Measurements from ENCODE around the gene THBS1.

Gene THBS1

DNA sequence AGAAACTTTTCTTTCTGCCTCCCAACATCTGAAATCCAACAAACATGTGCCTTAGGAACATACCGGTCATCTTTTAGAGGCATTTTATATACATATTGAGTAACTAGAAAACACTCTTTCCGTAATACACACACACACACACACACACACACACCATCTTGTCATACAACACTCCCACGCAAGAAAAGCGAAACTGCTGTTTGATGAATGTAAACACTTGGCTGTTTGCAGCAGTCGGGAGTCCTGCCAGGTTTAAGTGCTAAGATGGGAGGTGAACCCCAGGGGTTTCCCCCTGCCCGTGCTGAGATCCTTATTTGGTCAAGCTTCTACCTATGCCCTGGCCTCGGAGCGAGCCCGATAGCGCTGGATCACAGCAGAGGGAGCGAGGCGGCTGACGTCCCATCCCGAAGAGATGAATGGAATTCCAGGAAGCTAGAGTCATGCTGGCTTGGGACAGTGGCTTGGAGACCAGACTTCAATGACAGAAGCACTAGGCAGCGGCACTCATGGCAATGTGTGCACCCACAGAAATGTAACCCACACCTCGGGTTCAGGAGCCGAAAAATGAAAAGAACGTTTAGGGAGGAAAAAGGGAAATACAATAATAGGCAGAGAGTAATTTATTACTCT lies 1.3 kb upstream of the THBS1 start:
- in situ Hi-C loops (cut with HindIII; ENCODE audit: low pct_unique_long_range_greater_than_20kb, low sequenced_read_pairs): no loop called here
- TF ChIP-seq JUND (IDR thresholded peaks at IDR 0.05; ENCODE audit: low read depth): no peak; the same call in 1 of the 2 replicates
- DNase-seq (ENCODE audit: low read depth in 1 of 2, low spot score in 1 of 2): peak; percentile 39 to 74

- TF ChIP-seq JUND (IDR thresholded peaks at IDR 0.05; ENCODE audit: low read depth): no peak
- peak; percentile 61 to 93 for DNase-seq (ENCODE audit: low read depth in 1 of 2, low spot score in 1 of 2)
- in situ Hi-C loops (cut with HindIII; ENCODE audit: low pct_unique_long_range_greater_than_20kb, low sequenced_read_pairs): no loop called here
These were observed 778 bp upstream of the THBS1 start for GRCh38 chr15:39580117-39580484.

- in situ Hi-C loops (cut with HindIII; ENCODE audit: low pct_unique_long_range_greater_than_20kb, low sequenced_read_pairs): no loop called here
- no peak for DNase-seq (ENCODE audit: low read depth in 1 of 2, low spot score in 1 of 2)
- no peak for TF ChIP-seq JUND (IDR thresholded peaks at IDR 0.05; ENCODE audit: low read depth)
These were observed 438 bp downstream of the THBS1 start for GRCh38 chr15:39581242-39581792.

DNA sequence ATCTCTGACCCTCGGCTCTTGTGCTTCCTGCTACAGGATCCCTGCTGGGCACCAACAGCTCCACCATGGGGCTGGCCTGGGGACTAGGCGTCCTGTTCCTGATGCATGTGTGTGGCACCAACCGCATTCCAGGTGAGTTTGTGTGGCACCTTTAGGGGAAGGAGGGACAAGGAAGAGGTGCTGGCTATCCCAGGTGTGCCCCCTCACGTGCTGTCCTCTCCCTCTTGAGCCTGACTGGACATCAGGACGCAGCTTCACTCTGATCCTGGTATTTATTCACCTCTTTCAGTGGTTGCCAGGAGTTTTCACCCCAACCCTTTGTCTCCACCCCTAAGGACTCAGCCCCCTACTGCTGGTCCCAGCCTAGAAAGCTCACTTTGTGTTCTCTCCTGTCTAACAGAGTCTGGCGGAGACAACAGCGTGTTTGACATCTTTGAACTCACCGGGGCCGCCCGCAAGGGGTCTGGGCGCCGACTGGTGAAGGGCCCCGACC lies 960 bp downstream of the THBS1 start:
- TF ChIP-seq JUND (IDR thresholded peaks at IDR 0.05; ENCODE audit: low read depth): no peak
- in situ Hi-C loops (cut with HindIII; ENCODE audit: low pct_unique_long_range_greater_than_20kb, low sequenced_read_pairs): no loop called here
- peak; percentile 80 to 88 for DNase-seq (ENCODE audit: low read depth in 1 of 2, low spot score in 1 of 2)

DNA sequence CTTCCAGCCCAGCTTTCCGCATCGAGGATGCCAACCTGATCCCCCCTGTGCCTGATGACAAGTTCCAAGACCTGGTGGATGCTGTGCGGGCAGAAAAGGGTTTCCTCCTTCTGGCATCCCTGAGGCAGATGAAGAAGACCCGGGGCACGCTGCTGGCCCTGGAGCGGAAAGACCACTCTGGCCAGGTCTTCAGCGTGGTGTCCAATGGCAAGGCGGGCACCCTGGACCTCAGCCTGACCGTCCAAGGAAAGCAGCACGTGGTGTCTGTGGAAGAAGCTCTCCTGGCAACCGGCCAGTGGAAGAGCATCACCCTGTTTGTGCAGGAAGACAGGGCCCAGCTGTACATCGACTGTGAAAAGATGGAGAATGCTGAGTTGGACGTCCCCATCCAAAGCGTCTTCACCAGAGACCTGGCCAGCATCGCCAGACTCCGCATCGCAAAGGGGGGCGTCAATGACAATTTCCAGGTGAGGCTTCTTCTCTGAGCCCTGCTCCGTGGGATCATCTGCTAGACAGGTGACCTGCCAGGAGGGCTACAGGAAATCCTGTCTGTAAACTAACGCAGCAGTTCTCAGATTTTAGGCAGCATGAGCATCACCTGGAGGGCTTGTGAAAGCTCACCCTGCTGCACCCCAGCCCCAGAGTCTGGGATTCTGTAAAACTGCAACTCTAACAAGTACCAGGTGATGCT lies 1.6 kb downstream of the THBS1 start:
- no peak for TF ChIP-seq JUND (IDR thresholded peaks at IDR 0.05; ENCODE audit: low read depth)
- in situ Hi-C loops (cut with HindIII; ENCODE audit: low pct_unique_long_range_greater_than_20kb, low sequenced_read_pairs): no loop called here
- no peak for DNase-seq (ENCODE audit: low read depth in 1 of 2, low spot score in 1 of 2)

- DNase-seq (ENCODE audit: low read depth in 1 of 2, low spot score in 1 of 2): no peak
These were observed 2.2 kb downstream of the THBS1 start for GRCh38 chr15:39582977-39583595.

GRCh38 chr15:39583596-39584265 lies 2.9 kb downstream of the THBS1 start:
- peak in 1 of 2 experiments; percentile 57 for DNase-seq (ENCODE audit: low read depth in 1 of 2, low spot score in 1 of 2)
- in situ Hi-C loops (cut with HindIII; ENCODE audit: low pct_unique_long_range_greater_than_20kb, low sequenced_read_pairs): no loop called here

More at GRCh38 chr15:39582977-39583595, 2.2 kb downstream of the THBS1 start:
- in situ Hi-C loops (cut with HindIII; ENCODE audit: low pct_unique_long_range_greater_than_20kb, low sequenced_read_pairs): no loop called here
- no peak for TF ChIP-seq JUND (IDR thresholded peaks at IDR 0.05; ENCODE audit: low read depth)

DNA sequence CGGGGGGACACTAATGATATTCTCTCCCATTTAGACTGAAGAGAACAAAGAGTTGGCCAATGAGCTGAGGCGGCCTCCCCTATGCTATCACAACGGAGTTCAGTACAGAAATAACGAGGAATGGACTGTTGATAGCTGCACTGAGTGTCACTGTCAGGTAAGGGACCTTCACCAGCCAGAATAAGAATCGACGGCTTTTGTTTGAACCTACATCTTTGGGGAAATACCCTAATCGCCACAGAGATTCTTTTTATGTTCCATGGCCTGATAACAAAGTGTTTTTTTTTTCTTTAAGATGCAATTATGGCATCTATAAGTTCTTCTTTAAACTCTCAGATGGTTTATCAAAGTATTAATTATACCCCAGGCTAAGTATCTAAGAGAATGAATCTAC lies 3.4 kb downstream of the THBS1 start:
- no peak for DNase-seq (ENCODE audit: low read depth in 1 of 2, low spot score in 1 of 2)
- TF ChIP-seq JUND (IDR thresholded peaks at IDR 0.05; ENCODE audit: low read depth): no peak
- in situ Hi-C loops (cut with HindIII; ENCODE audit: low pct_unique_long_range_greater_than_20kb, low sequenced_read_pairs): no loop called here

More at GRCh38 chr15:39583596-39584265, 2.9 kb downstream of the THBS1 start:
- no peak for TF ChIP-seq JUND (IDR thresholded peaks at IDR 0.05; ENCODE audit: low read depth)

DNA sequence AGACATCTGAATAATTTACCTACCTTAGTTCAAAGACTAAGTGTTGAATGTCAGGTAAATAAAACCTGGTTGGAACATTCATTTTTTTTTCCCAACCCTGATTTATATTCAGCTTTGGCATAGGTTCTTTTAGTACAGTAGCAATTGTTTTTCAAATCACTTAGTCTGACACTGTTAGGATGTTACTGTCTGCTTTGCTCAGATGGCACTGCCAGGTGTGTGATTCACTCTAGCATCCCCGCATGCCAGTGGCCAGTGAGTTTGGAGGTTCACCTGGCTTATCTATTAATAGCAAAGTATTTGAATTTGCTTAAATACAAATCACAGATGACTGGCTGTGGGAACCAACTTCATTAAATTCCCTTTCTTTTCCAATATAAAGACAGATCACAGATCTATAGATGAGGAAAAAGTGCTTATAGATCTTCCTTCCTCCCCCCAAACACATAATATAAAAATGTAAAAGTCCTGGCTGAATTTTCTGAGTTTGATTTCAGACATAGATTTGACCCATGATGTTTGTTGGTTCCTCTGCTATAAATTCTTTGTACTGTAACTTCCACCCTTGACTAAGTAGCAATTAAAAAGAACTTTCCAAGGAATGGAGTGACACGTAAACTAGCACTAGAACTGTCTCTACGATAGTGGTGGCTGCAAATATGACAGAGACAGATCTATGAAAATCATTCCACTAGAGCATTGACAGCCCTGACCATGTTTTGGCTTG lies 3.9 kb downstream of the THBS1 start:
- TF ChIP-seq JUND (IDR thresholded peaks at IDR 0.05; ENCODE audit: low read depth): no peak
- in situ Hi-C loops (cut with HindIII; ENCODE audit: low pct_unique_long_range_greater_than_20kb, low sequenced_read_pairs): no loop called here
- DNase-seq (ENCODE audit: low read depth in 1 of 2, low spot score in 1 of 2): no peak

DNA sequence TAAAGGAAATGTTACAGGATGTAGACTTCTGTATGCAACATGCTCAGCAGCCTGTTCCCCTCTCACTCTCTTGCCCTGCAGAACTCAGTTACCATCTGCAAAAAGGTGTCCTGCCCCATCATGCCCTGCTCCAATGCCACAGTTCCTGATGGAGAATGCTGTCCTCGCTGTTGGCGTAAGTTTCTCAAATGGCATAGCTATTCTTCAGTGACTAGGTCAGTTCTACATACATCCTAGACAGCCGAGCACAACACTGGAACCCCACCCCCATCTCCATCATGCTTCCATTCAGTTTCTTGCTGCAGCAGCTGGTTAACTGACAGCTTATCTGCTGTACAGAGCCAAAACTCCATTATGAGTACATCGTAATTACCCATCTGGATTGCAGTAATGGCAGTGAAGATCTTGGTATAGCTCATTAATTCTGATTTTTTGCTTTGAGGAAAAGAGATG lies 4.5 kb downstream of the THBS1 start:
- in situ Hi-C loops (cut with HindIII; ENCODE audit: low pct_unique_long_range_greater_than_20kb, low sequenced_read_pairs): no loop called here
- TF ChIP-seq JUND (IDR thresholded peaks at IDR 0.05; ENCODE audit: low read depth): no peak
- DNase-seq (ENCODE audit: low read depth in 1 of 2, low spot score in 1 of 2): no peak

DNA sequence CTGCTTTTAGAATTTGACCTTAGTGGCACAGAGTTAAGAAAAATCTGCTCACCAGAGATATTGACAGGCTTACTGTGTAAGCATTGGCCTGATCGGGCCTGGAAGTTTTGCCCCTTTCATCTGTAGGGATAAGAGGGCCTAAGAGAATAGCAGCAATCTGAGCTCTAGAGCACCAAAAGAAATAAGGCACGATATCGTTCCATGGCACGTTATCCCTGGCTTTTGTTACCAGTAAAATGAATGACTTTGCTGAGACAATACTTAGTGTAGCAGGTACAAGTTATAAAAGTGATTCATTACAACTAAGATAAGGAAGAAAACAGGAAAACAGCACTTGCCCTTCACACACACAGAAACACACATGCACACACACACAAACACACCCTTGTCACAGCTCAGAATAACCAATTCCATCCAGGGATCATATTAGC lies 5.0 kb downstream of the THBS1 start:
- no peak for DNase-seq (ENCODE audit: low read depth in 1 of 2, low spot score in 1 of 2)
- in situ Hi-C loops (cut with HindIII; ENCODE audit: low pct_unique_long_range_greater_than_20kb, low sequenced_read_pairs): no loop called here
- no peak for TF ChIP-seq JUND (IDR thresholded peaks at IDR 0.05; ENCODE audit: low read depth)
